NCI-H524 treated with DMSO at 0.1 percent for 48 hours (cell line): ENCODE measurements around the gene MYL6B.
"Not testable (repeated sequence)": the region's sequence is repeated elsewhere in the genome, so short reads cannot be mapped to it uniquely, and the experiment has no call there.

Experiments
- DNase-seq: peaks from one replicate; lab custom pipeline; 2025; lab: John Stamatoyannopoulos, UW

MYL6B gene

DNA sequence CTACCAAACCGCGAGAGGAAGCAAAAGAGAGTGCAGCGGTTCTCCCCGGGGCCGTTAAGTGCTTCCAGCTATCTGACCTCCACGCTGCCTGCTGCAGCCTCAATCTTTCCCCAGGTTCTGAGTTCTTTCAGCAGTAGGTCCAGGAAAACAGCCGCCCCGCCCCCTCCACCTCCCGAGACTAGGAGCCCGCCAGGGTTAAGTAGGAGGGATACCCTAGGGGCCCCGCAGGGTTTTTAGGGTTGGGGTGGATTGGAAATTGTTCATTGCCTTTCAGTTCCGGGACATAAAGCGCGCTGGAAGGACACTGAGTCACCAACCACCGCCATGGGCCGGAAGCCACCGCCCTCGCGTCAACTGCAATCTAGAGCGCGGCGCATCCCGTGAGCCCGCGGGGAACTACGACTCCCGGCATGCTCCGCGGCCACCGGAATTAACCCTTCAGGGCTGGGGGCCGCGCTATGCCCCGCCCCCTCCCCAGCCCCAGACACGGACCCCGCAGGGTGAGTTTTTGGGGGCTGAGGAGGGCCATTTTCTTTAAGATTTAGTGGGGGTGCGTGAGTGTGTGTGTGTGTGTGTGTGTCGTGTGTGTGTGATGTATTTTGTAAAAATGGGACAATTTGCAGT lies at the start of gene MYL6B:
Gene MYL6B (plus strand): TSS at position 456 of the 624 bp plus-strand sequence. CDS start 1,332 bp downstream, outside the sequence.
- DNase-seq, result peak; percentile 40

DNA sequence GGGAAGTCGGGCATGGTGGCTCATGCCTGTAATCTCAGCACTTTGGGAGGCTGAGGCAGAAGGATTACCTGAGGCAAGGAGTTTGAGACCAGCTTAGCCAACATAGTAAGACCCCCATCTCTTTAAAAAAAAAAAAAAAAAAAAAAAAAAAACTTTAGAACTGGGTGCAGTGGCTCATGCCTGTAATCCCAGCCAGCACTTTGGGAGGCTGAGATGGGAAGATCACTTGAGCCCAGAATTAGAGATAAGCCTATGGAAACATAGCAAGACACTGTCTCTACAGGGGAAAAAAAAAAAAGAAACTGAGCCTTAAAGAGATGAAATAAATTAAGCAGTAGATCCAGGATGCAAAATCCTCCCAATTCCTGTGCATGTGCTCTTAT lies 49.7 kb upstream of the MYL6B start:
- no peak for DNase-seq

GRCh38 chr12:56103066-56103711 lies 49.2 kb upstream of the MYL6B start:
- no peak for DNase-seq

DNA sequence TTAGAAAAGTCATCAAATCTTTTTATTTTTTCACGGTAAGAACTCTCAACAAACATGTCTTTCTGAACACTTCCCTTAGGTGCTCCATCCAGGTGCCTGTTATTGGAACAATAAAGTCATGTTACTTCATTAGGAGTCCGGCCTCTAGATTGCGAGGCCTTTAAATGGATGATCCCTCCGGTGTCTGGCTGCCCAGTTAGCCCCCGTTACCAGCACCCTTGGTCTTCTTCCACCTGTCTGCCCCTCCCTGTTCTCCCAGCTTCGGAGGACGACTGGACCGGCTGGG lies 48.6 kb upstream of the MYL6B start:
- no peak for DNase-seq

GRCh38 chr12:56104109-56104814 lies 48.1 kb upstream of the MYL6B start, which contains the start of gene PA2G4:
TSS of gene PA2G4 (plus strand) at chr12:56104559. CDS start at chr12:56104738, 179 bp downstream.
- DNase-seq, result peak; percentile 89

DNA sequence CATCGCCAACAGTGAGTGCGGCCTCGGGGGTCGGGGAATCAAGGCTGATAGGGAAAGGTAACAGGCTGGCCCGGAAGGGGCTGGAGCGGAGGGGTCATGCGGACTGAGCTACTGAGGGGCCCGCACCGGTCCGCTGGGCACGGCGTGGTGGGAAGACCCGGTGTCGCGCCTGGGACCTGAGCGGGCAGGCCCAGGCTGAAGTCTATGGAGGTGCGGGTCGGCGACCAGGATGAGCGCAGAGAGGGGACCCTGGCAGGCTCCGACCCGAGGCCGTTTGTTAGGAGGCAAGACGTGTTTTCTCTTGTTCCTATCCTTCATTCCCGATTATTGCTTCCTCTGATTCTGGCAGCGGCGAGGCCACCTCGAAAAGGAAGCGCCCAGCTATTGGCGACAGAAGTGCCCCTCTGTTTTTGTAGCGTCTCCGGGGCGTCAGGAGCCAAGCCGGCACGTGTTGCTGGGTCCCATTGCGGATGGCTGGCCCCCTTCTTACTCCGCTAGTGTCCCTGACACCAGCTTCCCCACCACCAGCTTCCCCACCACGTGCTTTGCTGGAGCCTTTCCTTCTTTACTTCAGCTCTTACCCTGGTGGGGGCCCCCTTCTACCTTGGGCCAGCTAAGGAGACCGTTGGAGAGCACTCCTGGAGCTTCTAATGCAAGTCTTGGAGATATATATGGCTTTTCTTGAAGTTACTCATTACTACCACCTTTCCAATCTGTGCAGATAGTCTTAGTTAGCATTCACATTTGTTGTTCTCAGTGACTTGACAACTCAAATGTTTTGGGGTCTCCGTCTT lies 47.4 kb upstream of the MYL6B start:
- DNase-seq, result no peak

- DNase-seq, result no peak
Measured at GRCh38 chr12:56105609-56105902, 46.8 kb upstream of the MYL6B start.

- no peak for DNase-seq
Measured at GRCh38 chr12:56107242-56107641, 45.1 kb upstream of the MYL6B start.

DNA sequence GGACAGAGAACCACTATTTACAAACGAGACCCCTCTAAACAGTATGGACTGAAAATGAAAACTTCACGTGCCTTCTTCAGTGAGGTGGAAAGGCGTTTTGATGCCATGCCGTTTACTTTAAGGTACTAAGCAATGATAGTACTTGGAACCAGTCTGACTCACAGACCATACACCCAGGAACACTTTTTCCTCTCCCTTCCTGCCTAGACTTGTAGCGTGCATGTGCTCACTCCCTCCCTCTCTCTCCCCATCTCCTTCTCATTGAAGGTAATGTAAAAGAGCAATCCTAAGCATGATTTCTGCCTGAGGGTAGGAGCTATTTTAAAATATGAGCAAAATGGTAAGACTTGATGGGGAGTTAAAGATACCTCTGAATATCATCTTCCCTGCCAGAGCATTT lies 41.8 kb upstream of the MYL6B start:
- no peak for DNase-seq

DNA sequence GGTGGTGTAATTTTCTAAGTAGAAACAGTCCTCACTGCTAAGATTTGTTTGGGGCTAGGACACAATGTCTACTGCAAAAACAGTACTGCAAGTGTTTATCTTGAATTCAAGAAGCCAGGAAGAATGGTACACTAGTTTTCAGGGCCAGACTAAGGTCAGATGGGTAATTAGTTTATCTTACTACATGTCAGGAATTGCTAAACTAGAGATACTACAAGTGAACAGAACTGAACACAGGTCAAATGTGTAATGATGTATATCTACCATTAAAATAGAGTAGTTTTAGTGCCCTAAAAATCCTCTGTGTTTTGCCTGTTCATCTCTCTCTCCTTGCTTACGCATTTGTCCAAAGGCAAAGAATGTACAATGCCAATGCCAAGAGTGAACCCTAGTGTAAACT lies 38.3 kb upstream of the MYL6B start:
- no peak for DNase-seq

- no peak for DNase-seq
Measured at GRCh38 chr12:56115329-56115728, 37.1 kb upstream of the MYL6B start.

DNA sequence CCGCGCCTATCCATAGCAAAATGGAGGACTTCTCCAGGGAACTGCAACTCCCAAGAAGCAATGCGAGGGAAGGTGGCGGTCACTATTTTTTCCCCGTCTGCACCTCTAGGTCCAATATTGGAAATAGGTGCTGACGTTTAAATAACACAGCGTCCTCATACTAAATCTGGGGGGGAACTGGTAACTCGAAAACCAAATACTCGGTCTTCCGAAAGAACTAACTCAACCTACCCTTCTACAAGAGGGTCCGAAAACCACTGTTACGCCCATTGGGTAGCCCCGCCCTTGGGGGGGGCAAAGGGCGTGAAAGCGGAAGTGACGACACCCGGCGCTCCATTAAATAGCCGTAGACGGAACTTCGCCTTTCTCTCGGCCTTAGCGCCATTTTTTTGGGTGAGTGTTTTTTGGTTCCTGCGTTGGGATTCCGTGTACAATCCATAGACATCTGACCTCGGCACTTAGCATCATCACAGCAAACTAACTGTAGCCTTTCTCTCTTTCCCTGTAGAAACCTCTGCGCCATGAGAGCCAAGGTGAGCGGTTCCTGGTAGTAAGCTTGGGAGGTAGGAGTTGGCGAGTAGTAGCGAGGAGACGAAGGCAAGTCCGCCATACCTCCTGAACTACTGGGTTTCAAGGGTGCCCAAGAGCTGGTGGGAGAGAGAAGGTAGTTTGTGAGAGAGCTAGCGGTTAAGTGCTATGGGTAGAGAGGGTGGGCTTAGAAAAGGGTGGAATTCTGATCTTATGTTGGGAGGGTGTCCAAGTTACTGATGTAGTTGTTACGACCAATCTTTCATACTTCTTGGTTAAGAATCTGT lies 35.9 kb upstream of the MYL6B start, which contains the start of gene RPL41:
Gene RPL41 (plus strand): TSS at position 367 of the 815 bp plus-strand sequence.
- DNase-seq, result peak; percentile 81

DNA sequence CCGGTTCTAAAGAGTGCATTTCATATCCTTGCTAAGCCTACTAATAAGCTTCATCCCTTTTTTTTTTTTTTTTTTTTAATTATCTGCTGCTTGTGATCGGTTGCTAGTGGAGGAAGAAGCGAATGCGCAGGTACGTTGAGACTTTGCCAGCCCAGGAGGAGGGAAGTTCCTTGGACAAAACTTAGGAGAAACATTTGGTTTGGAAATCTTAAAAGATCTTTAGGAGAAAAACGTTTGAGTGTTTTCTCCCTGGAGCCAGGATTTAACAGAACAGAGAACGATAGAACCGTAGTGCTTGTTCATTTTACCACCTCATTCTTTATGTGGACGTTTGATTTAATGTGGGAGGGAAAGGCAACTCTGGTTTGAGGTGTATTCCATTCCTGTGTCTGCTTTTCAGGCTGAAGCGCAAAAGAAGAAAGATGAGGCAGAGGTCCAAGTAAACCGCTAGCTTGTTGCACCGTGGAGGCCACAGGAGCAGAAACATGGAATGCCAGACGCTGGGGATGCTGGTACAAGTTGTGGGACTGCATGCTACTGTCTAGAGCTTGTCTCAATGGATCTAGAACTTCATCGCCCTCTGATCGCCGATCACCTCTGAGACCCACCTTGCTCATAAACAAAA lies 35.2 kb upstream of the MYL6B start:
- DNase-seq, result not testable (repeated sequence)

DNA sequence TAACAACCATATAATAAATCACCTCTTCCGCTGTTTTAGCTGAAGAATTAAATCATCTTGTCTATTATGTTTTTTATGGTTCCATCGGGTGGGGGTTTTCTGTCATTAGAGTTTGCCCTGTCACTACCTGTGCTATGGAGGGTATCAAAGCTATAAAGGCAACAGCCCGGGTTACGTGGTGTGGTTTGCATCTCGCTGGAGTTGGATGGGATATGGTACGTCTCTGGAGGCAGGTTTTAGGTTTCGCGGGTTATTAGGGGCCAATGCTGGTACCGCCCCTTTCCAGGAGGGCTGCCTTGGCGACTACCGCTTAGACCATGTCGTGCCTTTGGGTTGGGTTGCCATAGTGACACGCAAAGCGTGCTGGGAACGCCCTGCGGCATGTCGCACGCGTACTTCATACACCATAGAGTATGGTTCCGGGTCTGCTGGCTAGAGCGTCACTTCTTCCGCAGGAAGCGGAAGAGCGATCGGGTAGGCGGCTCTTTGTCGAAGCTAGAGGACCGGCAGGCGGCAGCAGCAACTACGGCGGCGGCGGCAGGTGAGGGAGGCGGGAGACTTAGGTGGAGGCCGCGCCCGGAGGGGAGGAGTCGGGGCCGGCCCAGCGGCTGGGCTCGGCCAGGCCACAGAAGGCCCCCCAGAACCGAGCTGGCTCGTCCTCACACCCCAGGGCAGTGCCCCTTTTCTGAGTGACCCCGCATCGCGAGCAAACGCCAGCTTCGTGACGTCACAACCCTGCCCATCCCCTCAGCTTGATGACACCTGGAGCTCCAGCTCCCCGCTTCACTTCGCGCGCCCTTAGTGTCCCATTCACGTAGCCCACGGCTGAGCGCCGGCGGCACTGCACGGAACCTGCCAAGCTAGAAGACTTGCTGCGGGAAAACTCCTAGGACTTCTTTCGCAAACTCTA lies 34.4 kb upstream of the MYL6B start, which contains the start of gene ZC3H10:
Gene ZC3H10 (plus strand): TSS at position 489 of the 910 bp plus-strand sequence. CDS start 2,297 bp downstream, outside the sequence.
- DNase-seq, result peak; percentile 95

GRCh38 chr12:56118688-56119357 lies 33.6 kb upstream of the MYL6B start:
- DNase-seq, result no peak

DNA sequence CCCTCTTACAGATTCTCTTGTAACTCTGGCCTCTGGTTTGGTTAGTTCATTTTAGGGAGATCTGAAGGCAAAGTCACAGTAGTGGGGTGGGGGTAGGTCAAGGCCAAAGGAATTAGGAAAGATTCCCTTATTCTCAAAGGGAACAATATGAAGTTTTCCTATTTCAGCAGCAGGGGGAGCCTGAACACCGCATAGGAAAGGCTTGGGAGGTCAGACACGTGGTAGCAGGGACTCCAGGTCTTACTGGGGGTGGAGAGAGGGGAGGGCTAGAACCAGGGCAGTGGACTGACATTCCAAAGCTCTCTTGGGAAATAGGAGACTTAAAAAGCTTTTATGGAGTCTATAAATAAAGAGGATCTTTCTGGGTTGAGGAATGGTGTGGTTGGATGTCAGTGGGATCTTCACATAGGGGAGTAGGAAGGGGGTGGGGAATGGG lies 33.0 kb upstream of the MYL6B start:
- peak; percentile 18 for DNase-seq

GRCh38 chr12:56120158-56120846 lies 32.1 kb upstream of the MYL6B start:
- DNase-seq, result no peak

DNA sequence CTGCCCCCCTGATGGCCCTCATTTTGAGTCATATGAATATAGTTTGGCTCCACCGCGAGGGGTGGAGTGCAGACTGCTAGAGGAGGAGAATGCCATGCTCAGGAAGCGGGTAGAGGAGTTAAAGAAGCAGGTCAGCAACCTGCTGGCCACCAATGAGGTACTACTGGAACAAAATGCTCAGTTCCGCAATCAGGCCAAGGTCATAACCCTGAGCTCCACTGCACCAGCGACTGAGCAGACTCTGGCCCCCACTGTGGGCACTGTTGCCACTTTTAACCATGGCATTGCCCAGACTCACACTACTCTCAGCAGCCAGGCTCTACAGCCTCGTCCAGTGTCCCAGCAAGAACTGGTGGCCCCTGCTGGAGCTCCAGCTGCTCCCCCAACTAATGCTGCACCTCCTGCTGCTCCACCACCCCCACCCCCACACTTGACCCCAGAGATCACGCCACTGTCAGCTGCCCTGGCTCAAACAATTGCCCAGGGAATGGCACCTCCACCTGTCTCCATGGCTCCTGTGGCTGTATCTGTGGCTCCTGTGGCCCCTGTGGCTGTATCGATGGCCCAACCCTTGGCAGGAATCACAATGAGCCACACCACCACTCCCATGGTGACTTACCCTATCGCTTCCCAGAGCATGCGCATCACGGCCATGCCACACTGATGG lies 31.1 kb upstream of the MYL6B start:
- DNase-seq, result no peak
